Retina (tissue), 1 donor: ENCODE data around the gene MYO1E.
"Not testable (repeated sequence)": the region's sequence is repeated elsewhere in the genome, so short reads cannot be mapped to it uniquely, and the experiment has no call there.

Experiments used
- DNase-seq: peaks from one replicate; pipeline ENCODE4 v3.0.0-alpha.2; 2016

Gene MYO1E

DNA sequence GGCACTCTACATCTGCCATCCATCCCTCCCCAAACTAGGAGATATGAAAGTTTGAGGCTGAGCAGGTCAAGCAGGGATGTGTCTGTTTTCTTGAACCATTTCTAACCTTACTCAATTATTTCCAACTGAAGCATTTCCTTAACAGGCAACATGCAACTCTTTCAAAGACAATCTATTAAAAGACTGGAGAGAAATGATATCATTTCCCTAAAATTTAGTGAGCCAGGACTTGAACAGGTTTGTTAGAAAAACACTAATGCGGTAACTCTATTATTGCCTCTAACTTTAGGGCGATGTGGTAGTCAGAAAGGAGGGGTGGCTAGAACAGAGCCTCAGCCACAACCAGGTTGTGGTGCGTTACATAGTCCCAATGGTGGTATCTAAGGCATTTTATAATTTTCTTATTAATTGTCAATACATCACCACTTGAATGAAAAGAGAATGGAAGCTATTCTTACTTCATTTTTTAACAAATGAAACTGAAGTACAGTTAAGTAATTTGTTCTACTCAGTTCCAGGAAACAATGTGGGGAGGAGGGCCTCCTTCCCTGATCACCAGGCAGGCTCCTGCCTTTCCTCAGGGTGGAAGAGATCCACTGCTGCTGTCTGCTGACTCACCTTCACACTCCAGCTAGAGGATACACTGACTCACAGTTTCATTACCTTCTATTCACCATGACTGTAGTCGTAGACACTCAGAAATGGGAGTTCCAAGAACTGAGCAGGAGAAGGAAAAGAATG lies 22.8 kb downstream of the MYO1E start:
- DNase-seq, result no peak

DNA sequence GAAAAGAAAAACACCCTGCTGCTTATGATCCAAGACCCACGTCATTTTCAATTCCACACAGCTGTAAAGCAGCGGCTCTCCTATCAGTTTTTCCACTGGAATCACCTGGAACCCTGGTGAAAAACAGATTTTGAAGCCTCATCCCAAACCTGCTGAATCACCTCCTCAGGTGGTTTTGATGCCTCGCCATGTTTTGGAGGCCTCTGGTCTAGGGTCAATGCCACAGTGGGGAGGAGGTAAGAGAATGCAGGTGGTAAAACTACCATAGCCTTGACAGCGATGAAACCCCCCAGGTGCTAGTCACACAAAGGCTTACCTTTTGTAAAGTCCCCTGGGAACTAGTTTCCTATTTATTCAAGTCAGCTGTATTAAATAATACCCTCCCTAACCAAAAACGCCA lies 24.8 kb downstream of the MYO1E start:
- DNase-seq, result no peak

GRCh38 chr15:59346951-59347350 lies 25.7 kb downstream of the MYO1E start:
- DNase-seq, result no peak

DNA sequence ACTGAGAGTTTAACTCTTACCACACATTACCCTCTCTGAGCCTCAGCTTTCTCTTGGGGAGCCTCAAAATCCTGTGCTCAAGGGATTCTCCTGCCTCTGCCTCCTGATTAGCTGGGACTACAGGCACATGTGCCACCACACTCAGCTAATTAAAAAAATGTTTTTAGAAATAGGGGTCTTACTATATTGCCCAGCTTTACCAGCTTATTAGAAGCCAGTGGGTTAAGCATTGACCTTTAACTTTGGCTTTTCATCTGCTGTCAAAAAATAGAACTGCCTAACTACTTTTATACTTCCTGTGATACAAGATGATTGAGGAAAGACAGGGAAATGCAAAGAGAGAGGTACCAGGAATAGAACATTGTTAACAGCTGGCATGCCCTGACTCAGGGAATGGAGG lies 27.3 kb downstream of the MYO1E start:
- DNase-seq, result no peak

DNA sequence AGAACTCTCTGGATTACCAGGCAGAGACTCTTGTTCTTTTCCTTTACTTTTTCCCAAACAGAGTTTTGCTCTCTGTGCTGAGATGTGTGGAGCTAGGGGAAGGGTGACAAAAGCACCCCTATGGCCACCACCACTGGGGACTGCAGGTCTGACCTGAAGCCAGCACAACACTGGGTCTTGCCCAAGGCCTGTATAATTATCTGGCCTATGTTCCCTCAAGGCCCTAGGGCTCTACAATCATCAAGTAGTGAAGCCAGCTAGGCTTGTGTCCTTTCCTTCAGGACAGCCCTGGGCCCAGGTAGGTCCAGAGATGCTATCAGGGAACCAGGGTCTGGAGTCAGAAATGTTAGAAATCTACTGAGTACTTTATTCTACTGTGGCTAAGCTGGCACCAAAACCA lies 28.4 kb downstream of the MYO1E start:
- no peak for DNase-seq

DNA sequence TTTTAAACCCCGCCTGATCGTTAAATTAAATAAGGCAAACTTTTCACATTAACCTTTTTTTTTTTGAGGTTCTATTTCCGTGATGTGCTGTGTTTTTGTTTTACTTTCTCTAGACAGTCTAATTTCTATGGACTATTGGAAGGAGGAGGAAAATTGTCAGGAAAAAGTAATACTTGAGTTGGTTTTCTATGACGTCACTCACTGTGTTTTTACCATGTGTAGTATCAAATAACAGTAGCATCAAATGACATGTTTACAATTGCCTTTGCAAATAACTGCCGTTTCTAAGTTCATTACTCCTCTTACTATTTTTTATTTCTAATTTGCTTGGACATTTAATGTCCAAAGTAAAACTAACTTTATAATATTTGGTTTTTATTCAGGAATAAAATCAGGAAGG lies 32.3 kb downstream of the MYO1E start:
- DNase-seq, result no peak

DNA sequence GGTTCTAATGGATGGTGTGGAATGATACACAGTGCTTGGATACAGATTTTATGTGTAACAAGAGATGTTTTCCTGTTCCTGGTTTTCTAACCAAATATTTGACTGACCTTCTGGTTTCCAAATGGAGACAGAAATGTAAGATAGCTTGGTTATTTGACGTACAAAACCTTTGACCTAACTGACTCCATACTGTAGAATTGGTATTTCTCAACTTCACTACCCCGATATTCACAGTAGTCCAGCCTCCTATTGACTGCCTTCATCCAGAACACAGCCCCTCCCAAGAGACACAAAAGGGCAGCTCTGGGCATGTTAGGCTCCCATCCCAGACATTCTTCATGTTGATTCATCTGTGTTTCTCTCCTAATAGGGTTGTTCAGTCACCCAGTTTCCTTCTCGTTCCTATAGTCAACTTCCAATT lies 33.4 kb downstream of the MYO1E start:
- no peak for DNase-seq

GRCh38 chr15:59338414-59338813 lies 34.3 kb downstream of the MYO1E start:
- DNase-seq, result no peak

DNA sequence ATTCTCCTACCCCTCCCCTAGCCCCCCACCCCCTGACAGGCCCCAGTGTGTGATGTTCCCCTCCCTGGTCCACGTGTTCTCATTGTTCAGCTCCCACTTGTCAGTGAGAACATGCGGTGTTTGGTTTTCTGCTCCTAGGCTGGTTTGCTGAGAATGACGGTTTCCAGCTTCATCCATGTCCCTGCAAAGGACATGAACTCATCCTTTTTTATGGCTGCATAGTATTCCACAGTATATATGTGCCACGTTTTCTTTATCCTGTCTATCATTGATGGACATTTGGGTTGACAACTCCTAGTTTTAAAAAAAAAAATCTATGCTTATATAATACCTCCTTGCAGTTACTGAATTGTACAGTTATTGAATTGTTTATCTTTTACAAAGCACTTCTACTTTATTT lies 35.9 kb downstream of the MYO1E start:
- DNase-seq, result not testable (repeated sequence)

DNA sequence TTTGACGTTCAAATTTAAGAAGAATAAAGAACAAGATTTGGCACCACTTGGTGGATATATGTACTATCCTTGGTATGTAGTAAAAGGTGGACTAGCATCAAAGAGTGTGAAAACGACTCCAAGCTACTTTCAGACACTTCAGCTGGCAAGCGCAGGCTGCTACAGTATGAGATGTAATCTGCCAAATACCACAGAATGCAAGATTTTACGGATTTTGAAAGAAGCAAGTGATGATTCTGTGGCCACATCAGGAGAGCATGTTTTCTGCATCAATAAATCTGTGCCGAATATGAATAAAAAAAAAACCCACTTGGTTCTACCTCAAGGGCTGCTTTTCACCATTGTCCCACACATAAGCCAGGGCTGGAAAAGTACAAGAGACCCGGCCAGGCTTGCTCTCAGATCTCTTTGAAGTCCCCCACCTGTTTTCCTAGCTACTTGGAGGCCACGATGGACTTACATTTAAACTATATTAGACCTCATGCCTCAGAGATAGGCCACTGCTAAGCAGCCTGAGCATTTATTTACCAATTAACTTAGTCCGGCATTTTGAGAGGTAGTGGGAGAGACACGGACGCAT lies 37.4 kb downstream of the MYO1E start:
- DNase-seq, result no peak

GRCh38 chr15:59334076-59334415 lies 38.6 kb downstream of the MYO1E start:
- DNase-seq, result no peak

- no peak for DNase-seq
Observed at GRCh38 chr15:59333401-59334075, 39.1 kb downstream of the MYO1E start.

GRCh38 chr15:59332009-59332408 lies 40.7 kb downstream of the MYO1E start:
- no peak for DNase-seq

GRCh38 chr15:59330649-59331048 lies 42.0 kb downstream of the MYO1E start:
- DNase-seq, result no peak

DNA sequence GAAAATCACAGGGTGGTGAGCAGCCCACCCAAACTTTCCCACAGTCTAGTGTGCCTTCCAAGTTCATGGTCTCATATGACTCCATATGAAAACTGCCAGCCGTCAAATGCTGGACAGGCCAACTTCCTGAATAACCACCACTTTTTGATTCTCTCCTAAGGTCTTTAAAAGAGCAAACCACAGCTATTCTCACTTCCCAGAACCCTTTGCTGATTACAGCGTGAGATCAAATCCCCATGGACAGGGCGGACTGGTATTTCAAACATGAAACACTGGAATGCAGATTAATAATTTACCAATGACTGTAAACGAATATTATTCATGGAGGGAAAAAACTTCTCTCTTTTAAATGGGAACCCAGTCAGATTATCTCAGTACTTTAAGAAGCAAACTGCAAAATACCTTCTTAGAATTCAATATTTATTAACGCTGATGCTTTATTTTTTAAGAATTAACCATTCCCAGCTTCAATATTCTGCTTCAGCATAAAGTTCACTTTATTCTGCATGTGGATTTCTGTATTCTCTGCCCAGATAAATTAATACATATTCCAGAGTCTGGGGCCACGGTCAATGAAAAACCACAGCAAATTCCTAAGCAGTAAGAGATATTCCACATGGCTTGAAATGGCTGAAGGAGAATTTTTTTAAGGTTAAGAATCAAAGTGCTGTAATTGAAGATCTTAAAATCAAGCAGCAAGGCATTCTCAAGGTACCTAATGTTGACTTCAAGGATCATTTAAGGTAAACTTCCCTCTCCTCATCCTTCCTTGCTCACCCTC lies 42.9 kb downstream of the MYO1E start:
- DNase-seq, result no peak

DNA sequence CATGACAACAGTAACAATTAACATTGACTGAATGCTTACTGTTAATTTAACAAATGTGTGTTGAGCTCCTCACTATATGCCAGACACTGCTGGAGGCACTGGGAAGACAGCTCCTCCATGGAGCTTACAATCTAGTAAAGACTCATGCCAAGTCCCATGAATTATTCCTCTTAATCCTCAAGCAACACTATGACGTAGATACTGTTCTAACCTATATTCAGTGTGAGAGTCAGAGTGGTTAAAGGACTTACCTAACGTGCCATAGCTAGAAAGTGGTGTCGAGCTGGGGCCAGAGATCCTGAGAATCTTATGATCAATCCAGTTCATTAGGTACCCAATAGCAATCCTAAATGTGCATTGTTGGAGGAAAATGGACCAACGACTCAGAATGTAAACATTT lies 43.6 kb downstream of the MYO1E start:
- no peak for DNase-seq

GRCh38 chr15:59327942-59328341 lies 44.7 kb downstream of the MYO1E start:
- DNase-seq, result no peak

DNA sequence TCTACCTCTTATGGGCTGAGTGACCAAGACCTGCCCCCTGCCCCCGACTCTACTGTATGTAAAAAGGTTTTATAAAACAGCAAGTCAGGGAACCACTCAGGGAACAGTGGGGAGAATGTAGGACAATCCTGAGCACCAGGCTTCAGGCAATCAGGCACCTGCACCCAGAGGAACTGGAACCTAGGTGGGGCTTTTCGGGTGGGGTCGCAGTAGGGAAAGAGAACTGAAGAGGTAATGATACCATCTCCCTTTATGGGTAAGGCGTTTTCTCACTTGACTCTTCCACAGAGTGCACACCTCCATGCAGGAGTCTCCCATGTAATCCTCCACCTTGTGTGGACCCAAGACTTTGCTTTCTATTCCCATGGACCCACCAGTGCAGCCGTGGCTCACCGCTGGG lies 45.8 kb downstream of the MYO1E start:
- no peak for DNase-seq

- DNase-seq, result no peak
Observed at GRCh38 chr15:59322056-59322759, 50.5 kb downstream of the MYO1E start.

GRCh38 chr15:59321000-59321689 lies 51.5 kb downstream of the MYO1E start:
- no peak for DNase-seq

DNA sequence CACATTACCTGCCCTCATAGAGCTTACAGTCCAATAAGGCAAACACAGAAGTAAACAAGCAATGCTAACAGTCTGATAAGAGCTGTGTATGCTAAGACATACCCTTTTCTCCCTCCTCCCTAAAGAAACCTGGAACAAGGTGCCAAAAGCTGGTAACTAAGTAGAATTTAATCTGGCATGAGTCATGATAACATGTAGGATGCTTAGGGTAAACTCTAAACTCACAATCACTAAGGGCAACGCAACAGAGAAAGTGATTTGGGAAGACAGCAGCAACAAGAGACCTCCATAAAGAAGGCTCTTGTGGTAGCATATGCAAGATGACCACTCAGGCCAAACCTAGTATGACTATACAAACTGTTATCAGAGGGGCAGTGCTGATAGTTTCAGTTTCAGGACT lies 55.5 kb downstream of the MYO1E start:
- no peak for DNase-seq

DNA sequence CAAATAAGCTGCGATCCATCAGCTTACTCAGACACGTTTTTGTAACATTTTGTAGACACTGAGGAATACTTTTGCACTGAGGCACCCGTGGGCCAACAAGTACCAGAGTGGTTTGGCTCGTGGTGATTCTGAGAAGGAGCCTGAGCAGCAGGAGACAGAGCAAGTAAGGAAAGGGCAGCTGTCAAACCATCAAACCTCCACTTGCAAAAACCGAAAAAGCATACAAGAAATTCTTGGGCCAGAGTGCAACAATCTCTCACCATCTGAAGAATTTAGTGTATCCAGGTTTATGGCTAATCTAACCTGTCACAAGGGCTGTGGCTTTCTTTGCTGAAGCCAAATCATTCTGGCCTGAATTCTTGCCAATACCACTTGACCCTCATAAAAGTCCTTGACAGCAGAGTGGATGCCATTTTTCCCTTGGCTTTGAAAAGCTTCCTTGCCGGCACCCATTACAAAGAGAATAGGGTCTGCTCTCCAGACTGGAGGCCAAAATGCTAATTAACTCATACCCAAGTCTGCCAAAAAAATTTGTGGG lies 56.7 kb downstream of the MYO1E start:
- DNase-seq, result no peak
